Bronchial epithelial cell (primary cell): ENCODE measurements around the gene ATP2B2. TPM values are rescaled to one million over a fixed set of nuclear protein-coding genes. Genes with fewer than 3 reads are reported as not detected.

ENCODE experiments used
- DNase-seq: peaks from one replicate; pipeline ENCODE4 v3.0.0-alpha.2; 2010; ENCODE audit warnings: low read depth
- FAIRE-seq: peaks from 2 replicates; lab custom pipeline; 2011; peaks lifted over from hg19 to GRCh38; lab: Jason Lieb, UNC
- H3K27me3 ChIP-seq: 2 replicates; pipeline ENCODE4 v1.5.1; 2011; ENCODE audit warnings: low read length; ENCODE audit not compliant: control insufficient read depth, insufficient read depth
- H3K36me3 ChIP-seq: 2 replicates; pipeline ENCODE4 v1.5.1; 2011; ENCODE audit warnings: low read length; ENCODE audit not compliant: control insufficient read depth, insufficient read depth
- H3K4me3 ChIP-seq: 2 replicates; pipeline ENCODE4 v1.5.1; 2011; ENCODE audit warnings: mild to moderate bottlenecking, low read depth, low read length, control low read depth
- CTCF ChIP-seq: IDR thresholded peaks from 2 replicates; pipeline ENCODE4 v1.5.1; 2011; ENCODE audit warnings: mild to moderate bottlenecking, moderate library complexity, low read length, control low read depth, inconsistent platforms; ENCODE audit not compliant: insufficient read depth, severe bottlenecking
- total RNA-seq: library from RNA; depleted of rRNA; stranded (reverse); fragments of >200 nt; gene quantifications from 2 replicates; pipeline ENCODE4 v1.2.1, GENCODE V29; 2014

ATP2B2 gene
- total RNA-seq, 1 donor from 2014 or later, result not detected

GRCh38 chr3:10514407-10515069 lies 9.2 kb upstream of the ATP2B2 start:
- no peak for FAIRE-seq
- Histone ChIP-seq H3K36me3 (no peaks in the 10 kb centered on the region), H3K4me3 (no peak overlapping the region), H3K27me3 (peaks cover 6% of the 10 kb centered on the region)
- no peak for DNase-seq
- no peak for TF ChIP-seq CTCF

GRCh38 chr3:10513306-10513705 lies 7.9 kb upstream of the ATP2B2 start:
- Histone ChIP-seq H3K36me3 (no peaks in the 10 kb centered on the region), H3K4me3 (no peak overlapping the region), H3K27me3 (peaks cover 4% of the 10 kb centered on the region)
- DNase-seq, result no peak
- FAIRE-seq, result no peak
- no peak for TF ChIP-seq CTCF

- no peak for TF ChIP-seq CTCF
- DNase-seq (no peak), FAIRE-seq (no peak)
- Histone ChIP-seq H3K27me3 (peaks cover 3% of the 10 kb centered on the region), H3K4me3 (no peak overlapping the region), H3K36me3 (no peaks in the 10 kb centered on the region)
Observed at GRCh38 chr3:10512687-10513086, 7.3 kb upstream of the ATP2B2 start.

- DNase-seq (peak; percentile 32), FAIRE-seq (no peak)
- Histone ChIP-seq H3K4me3 (no peak overlapping the region), H3K27me3 (peaks cover 6% of the 10 kb centered on the region), H3K36me3 (no peaks in the 10 kb centered on the region)
- no peak for TF ChIP-seq CTCF
Observed at GRCh38 chr3:10511809-10512494, 6.6 kb upstream of the ATP2B2 start.

GRCh38 chr3:10510743-10511432 lies 5.5 kb upstream of the ATP2B2 start:
- Histone ChIP-seq H3K36me3 (no peaks in the 10 kb centered on the region), H3K4me3 (no peak overlapping the region), H3K27me3 (peaks cover 6% of the 10 kb centered on the region)
- no peak for TF ChIP-seq CTCF
- no peak for FAIRE-seq
- DNase-seq, result no peak
